Transverse colon (tissue), 4 donors: ENCODE data around the gene DNAH3. TPM values are rescaled to one million over a fixed set of nuclear protein-coding genes. Genes with fewer than 3 reads are reported as not detected.
"Not testable (repeated sequence)": the region's sequence is repeated elsewhere in the genome, so short reads cannot be mapped to it uniquely, and the experiment has no call there.

Experiments used
- DNase-seq: peaks from one replicate; pipeline ENCODE4 v3.0.0-alpha.2; 2019
- H3K27ac ChIP-seq, 4 donors: fragments of 200-600 bp; sonication (generic); 2 replicates each; pipeline ENCODE4 v1.5.1; 2016 to 2018; ENCODE audit warnings: inconsistent platforms in 4 of 4
- H3K27me3 ChIP-seq: fragments of 200-600 bp; sonication (generic); 2 replicates; pipeline ENCODE4 v1.5.1; 2017; ENCODE audit warnings: inconsistent platforms
- H3K36me3 ChIP-seq, 4 donors: fragments of 200-600 bp; sonication (generic); 2 replicates each; pipeline ENCODE4 v1.5.1; 2017 to 2019; ENCODE audit warnings: inconsistent platforms in 4 of 4
- H3K4me1 ChIP-seq, 4 donors: fragments of 200-600 bp; sonication (generic); 2 replicates each; pipeline ENCODE4 v1.5.1; 2017 to 2020; ENCODE audit warnings: inconsistent platforms in 4 of 4
- H3K4me3 ChIP-seq, 4 donors: fragments of 200-600 bp; sonication (generic); 1 replicate in 1 of 4; 2 replicates in 3 of 4; pipeline versions ENCODE4 v1.5.1 to v1.6.1; 2017 to 2019; ENCODE audit warnings: inconsistent platforms in 4 of 4
- H3K9me3 ChIP-seq, 2 donors: fragments of 200-600 bp; sonication (generic); 2 replicates each; pipeline ENCODE4 v1.5.1; 2017 to 2019; ENCODE audit warnings: inconsistent platforms in 2 of 2
- EP300 ChIP-seq: sonication (generic); formaldehyde crosslinking; IDR thresholded peaks from one replicate; pipeline ENCODE4 v1.6.1; 2017; ENCODE audit warnings: antibody characterized with exemption, low read depth
- POLR2A ChIP-seq: fragments of 450-650 bp; IDR thresholded peaks from one replicate; pipeline ENCODE4 v1.6.1; 2016; ENCODE audit warnings: antibody characterized with exemption, mild to moderate bottlenecking, moderate library complexity
- POLR2AphosphoS5 ChIP-seq, 3 donors: sonication (generic); formaldehyde crosslinking; IDR thresholded peaks; one replicate each; pipeline ENCODE4 v1.6.1; 2016; ENCODE audit warnings: antibody characterized with exemption in 3 of 3
- WGBS, 2 donors: methylation state at CpG; one replicate each; pipeline ENCODE4 v1.1.5; 2018; ENCODE audit warnings: low coverage in 1 of 2; 5-methylcytosine and 5-hydroxymethylcytosine counted together
- in situ Hi-C, 4 donors: fragments of 200-750 bp; cut with MboI; loops; one replicate each; pipeline versions ENCODE4 v1.15.0 to v1.15.1; 2017; ENCODE audit warnings: low sequenced_read_pairs in 3 of 4, low pct_ligation_motif_present in 1 of 4, low pct_unique_long_range_greater_than_20kb in 1 of 4
- intact Hi-C: fragments of 100-400 bp; cut with DNase I; formaldehyde crosslinking; loops from one replicate; pipeline ENCODE4 v1.15.1; 2023; ENCODE audit warnings: low total_unique reads
- total RNA-seq, 4 donors: library from RNA; depleted of rRNA; stranded (reverse); fragments of >200 nt; gene quantifications; one replicate each; pipeline ENCODE4 v1.1.0, GENCODE V29; 2016
- TF ChIP-seq, protein P1 (sequence below), 5 experiments: fragments of 200-600 bp in 3 of 5; fragments of 450-650 bp in 2 of 5; sonication (generic) in 3 of 5; IDR thresholded peaks; 1 replicate in 2 of 5; 2 replicates in 3 of 5; pipeline ENCODE4 v1.5.1; 2016 to 2017; ENCODE audit warnings: antibody characterized with exemption in 5 of 5, inconsistent platforms in 3 of 5, mild to moderate bottlenecking in 2 of 5, moderate library complexity in 1 of 5

DNAH3 gene
- total RNA-seq, 4 donors from 2014 or later, result 1.1 to 28.7 (median 5.5) TPM

DNA sequence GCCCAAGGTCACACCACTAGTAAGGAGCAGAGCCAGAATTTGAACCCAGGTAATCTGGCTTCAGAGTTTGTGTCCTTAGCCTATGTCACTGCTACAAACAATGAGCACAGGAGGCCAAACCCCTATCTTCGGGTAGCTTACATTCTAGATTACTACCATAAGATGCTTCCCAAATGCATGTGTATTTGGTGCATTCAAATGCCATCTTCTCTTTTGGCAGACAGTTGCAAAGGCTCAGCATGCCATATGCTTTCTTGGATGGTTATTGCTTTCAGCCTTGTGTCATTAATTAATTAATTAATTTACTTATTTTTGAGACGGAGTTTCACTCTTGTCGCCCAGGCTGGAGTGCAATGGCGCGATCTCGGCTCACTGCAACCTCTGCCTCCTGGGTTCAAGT, 80.7 kb downstream of the DNAH3 start:
- Histone ChIP-seq H3K27me3 (no peaks in the 10 kb centered on the region), H3K9me3 (no peaks in the 10 kb centered on the region), H3K4me1 (no peaks in the 10 kb centered on the region), H3K27ac (no peak overlapping the region), H3K4me3 (no peak overlapping the region), H3K36me3 (no peaks in the 10 kb centered on the region)
- intact Hi-C loops, result no loop called here
- in situ Hi-C loops, result no loop called here
- DNase-seq, result no peak
- TF ChIP-seq POLR2AphosphoS5 (IDR thresholded peaks at IDR 0.05) (no peak), POLR2A (no peak), EP300 (no peak)
- TF ChIP-seq, protein P1, sequence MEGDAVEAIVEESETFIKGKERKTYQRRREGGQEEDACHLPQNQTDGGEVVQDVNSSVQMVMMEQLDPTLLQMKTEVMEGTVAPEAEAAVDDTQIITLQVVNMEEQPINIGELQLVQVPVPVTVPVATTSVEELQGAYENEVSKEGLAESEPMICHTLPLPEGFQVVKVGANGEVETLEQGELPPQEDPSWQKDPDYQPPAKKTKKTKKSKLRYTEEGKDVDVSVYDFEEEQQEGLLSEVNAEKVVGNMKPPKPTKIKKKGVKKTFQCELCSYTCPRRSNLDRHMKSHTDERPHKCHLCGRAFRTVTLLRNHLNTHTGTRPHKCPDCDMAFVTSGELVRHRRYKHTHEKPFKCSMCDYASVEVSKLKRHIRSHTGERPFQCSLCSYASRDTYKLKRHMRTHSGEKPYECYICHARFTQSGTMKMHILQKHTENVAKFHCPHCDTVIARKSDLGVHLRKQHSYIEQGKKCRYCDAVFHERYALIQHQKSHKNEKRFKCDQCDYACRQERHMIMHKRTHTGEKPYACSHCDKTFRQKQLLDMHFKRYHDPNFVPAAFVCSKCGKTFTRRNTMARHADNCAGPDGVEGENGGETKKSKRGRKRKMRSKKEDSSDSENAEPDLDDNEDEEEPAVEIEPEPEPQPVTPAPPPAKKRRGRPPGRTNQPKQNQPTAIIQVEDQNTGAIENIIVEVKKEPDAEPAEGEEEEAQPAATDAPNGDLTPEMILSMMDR (IDR thresholded peaks at IDR 0.05), result no peak
- 94 to 96% methylated on average over 3 to 6 of the region's 6 CpGs for WGBS, 2 donors

DNA sequence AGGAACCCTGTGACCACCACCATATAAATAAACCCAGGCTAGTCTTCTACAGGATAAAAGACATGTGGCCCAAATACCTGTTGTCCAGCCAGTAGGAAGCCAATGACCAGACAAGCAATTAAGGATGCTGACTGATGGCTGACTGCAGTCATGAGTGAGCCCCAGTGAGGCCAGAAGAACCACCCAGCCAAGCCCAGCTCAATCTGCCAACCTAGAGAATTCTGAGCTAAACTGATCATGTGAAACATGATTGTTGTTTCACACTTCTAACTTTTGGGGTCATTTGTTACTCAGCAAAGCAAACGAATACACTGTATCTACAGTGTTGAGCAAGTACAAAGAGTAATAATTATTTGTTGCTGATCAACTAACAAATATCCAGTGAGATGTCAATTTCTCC, 86.4 kb downstream of the DNAH3 start:
- H3K36me3 ChIP-seq, result no peaks in the 10 kb centered on the region
- H3K27ac ChIP-seq, result no peak overlapping the region
- in situ Hi-C loops (no loop called here), intact Hi-C loops (no loop called here)
- no peak overlapping the region for H3K4me3 ChIP-seq
- DNase-seq, result no peak
- H3K9me3 ChIP-seq, result no peaks in the 10 kb centered on the region
- WGBS, 2 donors, result 93% methylated on average over 1 of the region's 1 CpG; no CpG with 5 or more reads in 1 of the 2 donors
- TF ChIP-seq POLR2A (no peak), EP300 (no peak)
- no peaks in the 10 kb centered on the region for H3K4me1 ChIP-seq
- H3K27me3 ChIP-seq, result no peaks in the 10 kb centered on the region

DNA sequence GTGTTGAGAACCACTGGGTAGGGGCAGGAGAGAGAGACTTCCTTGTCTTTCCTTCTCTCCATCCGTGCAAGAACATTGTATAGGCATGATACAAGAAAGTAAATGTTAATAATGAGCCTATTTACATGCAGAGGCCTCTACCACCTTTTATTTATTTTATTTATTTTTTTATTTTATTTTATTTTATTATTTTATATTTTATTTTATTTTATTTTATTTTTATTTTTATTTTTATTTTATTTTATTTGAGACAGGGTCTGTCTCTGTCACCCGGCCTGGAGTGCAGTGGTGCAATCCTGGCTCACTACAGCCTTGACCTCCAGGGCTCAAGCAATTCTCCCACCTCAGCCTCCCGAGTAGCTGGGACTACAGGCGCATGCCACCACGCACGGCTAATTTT, 87.3 kb downstream of the DNAH3 start:
- H3K27me3 ChIP-seq, H3K36me3 ChIP-seq, H3K27ac ChIP-seq, H3K9me3 ChIP-seq, H3K4me3 ChIP-seq, H3K4me1 ChIP-seq, DNase-seq, intact Hi-C loops, in situ Hi-C loops: not testable (repeated sequence)
- 90 to 91% methylated on average over 4 to 6 of the region's 6 CpGs for WGBS, 2 donors

DNA sequence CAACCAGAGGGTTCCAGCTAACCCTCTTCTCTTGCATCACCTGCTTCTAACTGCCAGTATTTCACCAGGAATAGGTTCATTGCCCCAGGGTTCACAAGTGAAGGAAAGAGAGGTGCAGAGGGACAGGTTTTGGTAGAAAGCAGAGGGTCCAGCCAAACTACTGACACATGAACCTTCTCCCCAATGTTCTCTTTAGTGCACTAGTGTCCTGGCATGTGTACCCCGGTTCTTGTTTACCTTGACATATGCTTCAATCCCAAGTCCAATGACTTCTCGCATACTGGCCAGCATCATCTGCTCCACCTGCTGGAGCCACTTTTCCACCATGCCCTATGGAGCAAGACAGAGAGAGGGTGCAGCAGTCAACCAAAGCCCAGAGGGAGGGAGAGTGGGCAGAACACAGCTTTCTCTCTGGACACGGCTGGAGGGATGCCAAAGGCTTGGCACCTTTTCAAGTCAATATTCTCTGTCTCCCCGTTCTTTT, 90.6 kb downstream of the DNAH3 start:
- H3K4me1 ChIP-seq, result no peaks in the 10 kb centered on the region
- no peak overlapping the region for H3K27ac ChIP-seq
- intact Hi-C loops (no loop called here), in situ Hi-C loops (no loop called here)
- no peak for TF ChIP-seq POLR2A
- no peak for DNase-seq
- no peaks in the 10 kb centered on the region for H3K36me3 ChIP-seq
- H3K4me3 ChIP-seq, result no peak overlapping the region
- no peaks in the 10 kb centered on the region for H3K9me3 ChIP-seq
- H3K27me3 ChIP-seq, result peaks cover 3% of the 10 kb centered on the region
- 25 to 49% methylated on average over 1 to 4 of the region's 4 CpGs for WGBS, 2 donors

DNA sequence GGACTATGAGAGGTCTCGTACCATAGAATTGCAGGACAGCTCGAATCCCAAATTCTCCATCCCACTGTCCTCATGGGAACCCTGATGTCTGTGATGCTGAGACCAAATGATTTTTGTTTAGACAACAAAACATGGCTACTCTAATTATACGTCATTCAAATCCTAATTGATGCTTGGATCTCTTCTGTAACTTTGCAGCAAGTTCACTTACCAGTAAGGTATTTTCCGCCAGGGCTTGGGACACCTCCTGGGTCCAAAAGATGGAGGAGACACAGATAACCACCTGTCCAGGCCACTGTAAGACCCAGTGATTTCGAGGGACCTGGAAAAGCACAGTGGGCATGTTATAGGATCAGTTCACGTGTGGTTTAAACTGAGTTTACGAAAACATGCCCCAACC, 92.8 kb downstream of the DNAH3 start:
- peaks cover 3% of the 10 kb centered on the region for H3K27me3 ChIP-seq
- no peak for DNase-seq
- TF ChIP-seq POLR2AphosphoS5 (IDR thresholded peaks at IDR 0.05) (no peak), EP300 (no peak), POLR2A (no peak)
- TF ChIP-seq, protein P1 (IDR thresholded peaks at IDR 0.05), result no peak
- no peak overlapping the region for H3K4me3 ChIP-seq
- no peak overlapping the region for H3K27ac ChIP-seq
- H3K4me1 ChIP-seq, result no peaks in the 10 kb centered on the region
- intact Hi-C loops, result no loop called here
- 67 to 73% methylated on average over 3 to 7 of the region's 7 CpGs for WGBS, 2 donors
- H3K36me3 ChIP-seq, result no peaks in the 10 kb centered on the region
- H3K9me3 ChIP-seq, result no peaks in the 10 kb centered on the region
- in situ Hi-C loops, result no loop called here

DNA sequence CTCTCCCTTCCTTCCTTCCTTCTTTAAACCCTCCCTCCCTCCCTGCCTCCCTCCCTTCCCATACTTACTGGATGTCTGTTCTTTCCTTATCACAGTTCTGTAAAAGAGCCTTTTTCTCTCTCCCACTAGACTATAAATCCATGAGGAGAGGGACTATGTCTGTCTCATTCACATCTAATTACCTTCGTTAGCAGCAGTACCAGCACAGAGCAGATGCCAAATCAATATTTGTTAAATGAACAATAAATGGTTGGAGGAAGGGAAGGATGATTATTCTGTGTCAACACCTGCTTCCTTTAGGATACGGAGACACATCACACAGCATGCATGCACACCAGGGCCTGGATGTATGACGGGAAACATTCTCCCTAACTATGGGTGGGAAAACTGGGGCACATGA, 94.2 kb downstream of the DNAH3 start:
- TF ChIP-seq, protein P1 (IDR thresholded peaks at IDR 0.05), result no peak
- TF ChIP-seq POLR2AphosphoS5 (IDR thresholded peaks at IDR 0.05) (no peak), POLR2A (no peak), EP300 (no peak)
- intact Hi-C loops, result no loop called here
- Histone ChIP-seq H3K4me3 (no peak overlapping the region), H3K9me3 (no peaks in the 10 kb centered on the region), H3K27me3 (peaks cover 8% of the 10 kb centered on the region), H3K27ac (no peak overlapping the region), H3K4me1 (no peaks in the 10 kb centered on the region), H3K36me3 (no peaks in the 10 kb centered on the region)
- WGBS, 2 donors, result 41 to 70% methylated on average over 3 of the region's 3 CpGs
- DNase-seq, result no peak
- in situ Hi-C loops, result no loop called here

DNA sequence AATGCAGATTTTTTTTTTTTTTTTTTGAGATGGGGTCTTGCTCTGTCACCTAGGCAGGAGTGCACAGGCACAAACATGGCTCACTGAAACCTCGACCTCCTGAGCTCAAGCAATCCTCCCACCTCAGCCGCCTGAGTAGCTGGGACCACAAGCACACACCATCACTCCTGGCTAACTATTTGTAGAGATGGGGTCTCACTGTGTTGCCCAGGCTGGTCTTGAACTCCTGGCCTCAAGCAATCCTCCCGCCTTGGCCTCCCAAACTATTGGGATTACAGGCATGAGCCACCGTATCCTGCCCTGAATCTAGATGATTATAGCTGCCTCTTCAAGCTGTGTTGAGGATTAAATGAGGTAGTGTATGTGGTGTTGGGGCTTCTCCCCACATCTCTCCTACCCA, 94.9 kb downstream of the DNAH3 start:
- H3K4me3 ChIP-seq, in situ Hi-C loops, intact Hi-C loops, H3K9me3 ChIP-seq, H3K4me1 ChIP-seq, DNase-seq, H3K27ac ChIP-seq, H3K36me3 ChIP-seq, H3K27me3 ChIP-seq: not testable (repeated sequence)
- WGBS, 2 donors, result 92 to 95% methylated on average over 2 to 4 of the region's 4 CpGs
